GM19023 (cell line): ENCODE results near the gene DUSP11.
"Not testable (repeated sequence)": the region's sequence is repeated elsewhere in the genome, so short reads cannot be mapped to it uniquely, and the experiment has no call there.

Source experiments
- ATAC-seq: cut with Tn5 transposase; IDR thresholded peaks from one replicate; pipeline ENCODE4 v1.9.1; 2021; ENCODE audit warnings: mild to moderate bottlenecking, moderate library complexity; ENCODE audit not compliant: unreplicated experiment

Gene DUSP11

GRCh38 chr2:73779467-73780236 is at the start of gene DUSP11:
Gene DUSP11, minus strand, starts transcription at chr2:73780103. Its CDS starts 129 bp downstream, at chr2:73779974.
- peak; percentile 100 for ATAC-seq

- ATAC-seq = peak; percentile 83
These were observed 49.1 kb upstream of the DUSP11 start, which contains the start of gene STAMBP for GRCh38 chr2:73828818-73829570. Gene STAMBP, plus strand, starts transcription at chr2:73828961. Its CDS starts 1,896 bp downstream, at chr2:73830857.

- no peak for ATAC-seq
These were observed 48.5 kb upstream of the DUSP11 start for GRCh38 chr2:73828389-73828817.

- ATAC-seq = no peak
These were observed 47.9 kb upstream of the DUSP11 start for GRCh38 chr2:73827660-73828388.

- no peak for ATAC-seq
These were observed 47.1 kb upstream of the DUSP11 start for GRCh38 chr2:73827018-73827417.

GRCh38 chr2:73825408-73825807 is 45.5 kb upstream of the DUSP11 start:
- no peak for ATAC-seq

- no peak for ATAC-seq
These were observed 44.1 kb upstream of the DUSP11 start for GRCh38 chr2:73823916-73824523.

GRCh38 chr2:73823416-73823815 is 43.5 kb upstream of the DUSP11 start:
- no peak for ATAC-seq

- no peak for ATAC-seq
These were observed 43.1 kb upstream of the DUSP11 start for GRCh38 chr2:73822991-73823390.

GRCh38 chr2:73822276-73822675 is 42.4 kb upstream of the DUSP11 start:
- ATAC-seq = no peak

- no peak for ATAC-seq
These were observed 41.8 kb upstream of the DUSP11 start for GRCh38 chr2:73821669-73822068.

GRCh38 chr2:73821227-73821626 is 41.3 kb upstream of the DUSP11 start:
- ATAC-seq = peak; percentile 80

- ATAC-seq = no peak
These were observed 38.4 kb upstream of the DUSP11 start for GRCh38 chr2:73818296-73818695.

- ATAC-seq = no peak
These were observed 32.7 kb upstream of the DUSP11 start for GRCh38 chr2:73812635-73813034.

GRCh38 chr2:73811878-73812277 is 32.0 kb upstream of the DUSP11 start:
- no peak for ATAC-seq

- ATAC-seq = not testable (repeated sequence)
These were observed 4.0 kb upstream of the DUSP11 start, which contains the start of gene C2orf78 for GRCh38 chr2:73783883-73784282. Gene C2orf78, plus strand, starts transcription at chr2:73784183. Its CDS starts 127 bp downstream, at chr2:73784310.

GRCh38 chr2:73783402-73783801 is 3.5 kb upstream of the DUSP11 start:
- not testable (repeated sequence) for ATAC-seq

- ATAC-seq = no peak
These were observed 307 bp upstream of the DUSP11 start for GRCh38 chr2:73780237-73780582.

- not testable (repeated sequence) for ATAC-seq
These were observed 936 bp downstream of the DUSP11 start for GRCh38 chr2:73778867-73779466.

GRCh38 chr2:73776869-73777519 is 2.9 kb downstream of the DUSP11 start:
- ATAC-seq = no peak
